ENCODE data around the gene SLBP.

Gene SLBP

DNA sequence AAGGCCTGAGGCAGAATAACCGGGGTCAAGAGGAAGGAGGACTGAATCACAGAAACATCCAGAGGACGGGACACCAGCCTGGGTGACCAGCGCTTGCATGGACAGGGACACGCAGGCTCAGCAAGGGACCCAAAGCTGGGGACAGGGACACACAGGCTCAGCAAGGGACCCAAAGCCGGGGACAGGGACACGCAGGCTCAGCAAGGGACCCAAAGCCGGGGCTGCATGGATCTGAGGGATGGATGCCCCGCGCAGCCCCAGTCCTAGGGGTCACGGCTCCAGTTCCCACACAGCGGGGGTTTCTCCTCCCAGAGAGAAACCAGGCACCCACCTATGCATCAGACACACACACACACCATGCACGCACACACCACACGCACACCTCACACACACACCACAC, 60.5 kb downstream of the SLBP start:
- DNase-seq (ENCODE audit: low read depth) = no peak

DNA sequence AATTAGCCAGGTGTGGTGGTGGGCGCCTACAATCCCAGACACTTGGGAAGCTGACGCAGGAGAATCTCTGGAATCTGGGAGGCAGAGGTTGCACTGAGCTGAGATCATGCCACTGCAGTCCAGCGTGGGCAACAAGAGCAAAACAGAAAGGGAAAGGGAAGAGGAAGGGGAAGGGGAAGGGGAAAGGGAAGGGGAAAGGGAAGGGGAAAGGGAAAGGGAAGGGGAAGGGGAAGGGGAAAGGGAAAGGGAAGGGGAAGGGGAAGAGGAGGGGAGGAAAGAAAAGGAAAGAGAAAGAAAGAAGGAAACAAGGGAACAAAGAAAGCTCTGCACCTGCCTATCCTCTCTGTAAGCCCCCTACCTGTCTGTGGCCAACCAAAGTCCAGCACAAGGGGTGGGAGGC, 63.2 kb downstream of the SLBP start:
- no peak for DNase-seq (ENCODE audit: low read depth)

DNA sequence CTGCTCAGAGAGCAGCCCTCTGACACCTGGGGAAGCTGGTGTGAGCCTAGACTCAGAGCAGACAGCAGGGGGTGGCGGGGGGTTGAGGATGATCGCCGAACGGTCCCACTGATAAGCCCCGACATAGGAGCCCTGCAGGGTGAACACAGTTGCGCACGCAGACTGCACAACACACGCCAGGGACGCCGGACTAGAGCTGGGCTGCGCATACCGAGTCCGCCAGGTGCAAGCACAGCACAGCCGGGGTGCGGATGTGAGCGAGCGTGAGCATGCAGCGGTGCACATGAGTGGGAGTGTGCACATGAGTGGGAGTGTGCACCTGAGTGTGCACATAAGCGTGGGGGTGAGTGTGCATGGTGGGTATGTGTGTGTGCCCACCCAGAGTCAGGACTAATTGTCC, 64.7 kb downstream of the SLBP start:
- DNase-seq (ENCODE audit: low read depth) = no peak

DNA sequence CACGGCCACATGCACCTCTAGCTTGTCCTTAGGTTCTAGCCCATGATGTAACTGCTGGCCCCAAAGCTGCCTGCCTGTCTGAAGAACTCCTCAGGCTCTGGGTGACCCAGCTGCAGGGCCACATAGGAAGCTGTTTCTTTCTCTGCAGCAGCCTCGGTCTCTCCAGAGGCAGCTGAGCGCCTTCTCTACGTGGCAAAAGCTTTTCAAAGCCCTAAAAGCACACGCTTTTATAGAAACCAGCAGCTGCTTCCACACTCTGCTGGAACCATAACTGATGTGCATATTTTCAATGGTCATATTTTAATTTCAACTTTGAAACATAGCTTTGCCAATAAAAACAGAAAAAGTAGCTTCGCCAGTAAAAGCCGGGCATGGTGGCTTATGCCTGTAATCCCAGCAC, 65.4 kb downstream of the SLBP start:
- no peak for DNase-seq (ENCODE audit: low read depth)

DNA sequence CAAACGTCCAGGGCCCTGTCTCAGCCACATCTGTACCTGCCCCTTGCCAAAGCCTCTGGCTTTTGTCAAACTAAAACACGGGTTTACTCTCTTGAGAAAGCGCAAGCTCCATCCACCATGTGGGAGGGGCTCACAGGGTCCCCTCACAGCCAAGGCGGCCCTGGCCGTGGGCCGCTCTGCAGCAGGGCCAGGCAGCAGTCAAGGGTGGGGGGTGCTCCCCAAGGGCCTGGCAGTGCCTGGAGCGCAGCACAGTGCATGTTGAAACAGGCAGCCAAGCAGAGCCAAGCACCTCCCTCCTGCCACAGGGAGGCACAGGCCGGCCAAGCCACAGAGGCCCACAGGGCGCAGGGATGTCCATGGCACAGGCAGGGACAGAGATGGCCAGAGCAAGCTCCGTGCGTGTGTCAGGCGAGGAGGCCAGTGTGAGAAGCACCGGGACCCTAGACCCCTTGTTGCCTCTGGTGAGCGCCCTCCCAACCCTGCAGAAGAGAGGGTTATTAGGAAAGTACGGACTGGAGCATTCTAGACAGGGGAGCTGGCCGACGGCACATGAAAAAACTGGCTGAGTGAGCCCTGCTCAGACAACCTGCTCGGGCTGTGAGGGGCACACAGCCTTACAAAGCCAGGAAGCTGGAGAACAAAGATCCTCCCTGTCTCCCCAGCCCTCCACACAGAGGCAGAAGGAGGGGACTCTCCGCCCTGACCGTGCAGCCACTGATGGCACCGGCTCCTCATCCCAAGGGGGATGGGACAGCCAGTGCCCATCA, 67.0 kb downstream of the SLBP start:
- no peak for DNase-seq (ENCODE audit: low read depth)

DNA sequence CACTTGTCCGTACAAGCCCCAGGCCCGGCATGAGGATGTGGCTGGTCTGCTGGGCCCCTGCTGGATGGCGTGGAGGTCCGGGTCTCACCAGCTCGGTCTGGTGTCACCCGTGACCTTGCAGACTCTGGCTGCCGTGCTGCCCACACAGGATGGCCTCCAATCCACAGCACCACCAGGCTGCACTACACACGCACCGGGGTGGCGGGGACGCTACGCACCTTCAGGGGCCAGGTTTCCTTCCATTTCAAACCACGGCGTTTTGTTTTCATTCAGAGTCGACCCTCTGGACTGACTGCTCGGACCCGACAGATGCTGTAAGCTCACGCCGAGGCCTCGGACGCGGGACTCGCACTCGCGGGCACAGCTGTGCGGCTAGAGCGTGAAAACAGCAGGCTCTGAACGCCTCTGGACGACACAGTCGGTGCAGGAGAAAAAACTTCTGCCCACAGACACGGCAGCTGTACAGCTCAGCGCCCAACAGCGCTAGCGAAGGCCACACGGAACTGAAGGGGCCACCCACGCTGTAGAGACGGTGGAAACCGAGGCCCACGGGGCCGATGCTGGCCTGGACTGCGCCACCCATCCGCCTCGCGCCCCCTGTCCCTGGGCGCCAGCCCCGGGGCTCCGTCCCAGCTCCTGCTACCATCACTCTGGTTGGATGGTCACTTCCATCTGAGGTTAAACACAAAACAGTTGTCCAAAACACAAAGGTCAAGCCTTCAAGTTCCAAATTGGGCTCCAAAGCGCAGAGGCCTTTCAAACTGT, 68.0 kb downstream of the SLBP start:
- no peak for DNase-seq (ENCODE audit: low read depth)
